HEK293T (cell line): Measurements from ENCODE around the gene UNC13C.

ENCODE experiments used
- CTCF ChIA-PET: fragments of 350-600 bp; formaldehyde crosslinking; extraction: SDS; loops from one replicate; lab custom pipeline; 2021; ENCODE audit warnings: antibody characterized with exemption, inconsistent platforms; lab: Yijun Ruan, JAX
- POLR2A ChIA-PET: fragments of 350-600 bp; formaldehyde crosslinking; extraction: SDS; loops from one replicate; lab custom pipeline; 2020; ENCODE audit warnings: antibody characterized with exemption, inconsistent platforms; lab: Yijun Ruan, JAX
- DNase-seq: peaks from one replicate; pipeline ENCODE4 v3.0.0; 2012; ENCODE audit warnings: mixed read lengths; ENCODE audit errors: extremely low spot score
- ARNT ChIP-seq: fragments of 450-650 bp; IDR thresholded peaks from 2 replicates; pipeline ENCODE4 v1.6.1; 2017; ENCODE audit warnings: mild to moderate bottlenecking
- BHLHE40 ChIP-seq: fragments of 450-650 bp; IDR thresholded peaks from 2 replicates; pipeline ENCODE4 v1.6.1; 2016; ENCODE audit warnings: mild to moderate bottlenecking, moderate library complexity, borderline replicate concordance
- CTBP1 ChIP-seq: fragments of 450-650 bp; IDR thresholded peaks from 2 replicates; pipeline ENCODE4 v1.6.1; 2016; ENCODE audit warnings: borderline replicate concordance
- ELF4 ChIP-seq: fragments of 450-650 bp; IDR thresholded peaks from 2 replicates; pipeline ENCODE4 v1.6.1; 2017; ENCODE audit warnings: antibody characterized with exemption
- FOXA1 ChIP-seq: fragments of 450-650 bp; IDR thresholded peaks from 2 replicates; pipeline ENCODE4 v1.6.1; 2016; ENCODE audit warnings: mild to moderate bottlenecking
- FOXK2 ChIP-seq: fragments of 450-650 bp; IDR thresholded peaks from 2 replicates; pipeline ENCODE4 v1.6.1; 2016; ENCODE audit warnings: mild to moderate bottlenecking
- FOXM1 ChIP-seq: fragments of 450-650 bp; IDR thresholded peaks from 2 replicates; pipeline ENCODE4 v1.6.1; 2017; ENCODE audit warnings: mild to moderate bottlenecking, borderline replicate concordance
- HDGF ChIP-seq: fragments of 450-650 bp; IDR thresholded peaks from 2 replicates; pipeline ENCODE4 v1.6.1; 2017; ENCODE audit warnings: antibody characterized with exemption, borderline replicate concordance
- L3MBTL2 ChIP-seq: fragments of 450-650 bp; conservative IDR thresholded peaks from 2 replicates; pipeline ENCODE4 v1.6.1; 2016; ENCODE audit warnings: mild to moderate bottlenecking
- LEF1 ChIP-seq: fragments of 450-650 bp; IDR thresholded peaks from 2 replicates; pipeline ENCODE4 v1.6.1; 2017; ENCODE audit warnings: mild to moderate bottlenecking, borderline replicate concordance
- NFRKB ChIP-seq: fragments of 450-650 bp; IDR thresholded peaks from 2 replicates; pipeline ENCODE4 v1.6.1; 2016; ENCODE audit warnings: mild to moderate bottlenecking, moderate library complexity
- SP1 ChIP-seq: fragments of 450-650 bp; IDR thresholded peaks from 2 replicates; pipeline ENCODE4 v1.6.1; 2017
- SUZ12 ChIP-seq: fragments of 450-650 bp; IDR thresholded peaks from 2 replicates; pipeline ENCODE4 v1.6.1; 2016; ENCODE audit warnings: mild to moderate bottlenecking
- TARDBP ChIP-seq: fragments of 450-650 bp; IDR thresholded peaks from 2 replicates; pipeline ENCODE4 v1.6.1; 2016
- ZNF384 ChIP-seq: fragments of 450-650 bp; IDR thresholded peaks from 2 replicates; pipeline ENCODE4 v1.6.1; 2016
- TF ChIP-seq, protein P1 (sequence below): fragments of 450-650 bp; IDR thresholded peaks from 2 replicates; pipeline ENCODE4 v1.6.1; 2016

Gene UNC13C

DNA sequence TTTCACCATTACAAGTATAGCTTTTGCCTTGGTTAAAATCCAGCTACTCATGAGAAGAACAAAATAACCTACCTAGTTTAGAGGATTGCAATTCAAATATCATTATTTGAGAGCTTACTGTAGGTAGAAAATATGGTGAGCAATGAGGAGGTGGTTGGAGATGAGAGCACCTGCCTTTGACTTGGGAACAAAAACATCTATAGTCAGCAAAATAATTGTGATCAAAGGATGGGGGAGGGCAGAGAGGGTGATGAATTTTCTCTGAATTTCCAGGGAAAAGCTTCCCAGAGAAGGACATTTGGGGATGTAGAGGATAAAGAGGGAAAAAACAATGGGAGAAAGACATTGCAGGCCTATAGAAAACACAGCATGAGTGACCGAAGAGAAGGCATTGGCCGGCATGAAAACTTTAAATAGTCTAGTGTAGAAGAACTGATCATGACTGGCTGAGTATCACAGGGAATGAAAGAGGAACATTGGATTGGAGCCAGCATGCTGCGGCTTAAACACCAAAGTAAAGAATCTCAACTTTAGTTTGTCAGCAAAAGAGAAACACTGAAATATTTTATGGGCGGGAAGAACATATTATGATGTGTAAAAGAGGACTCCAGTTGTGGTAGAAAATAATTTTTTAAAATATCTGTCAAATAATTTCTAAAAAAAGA is 581.3 kb downstream of the UNC13C start:
- no peak for TF ChIP-seq FOXM1
- no peak for TF ChIP-seq SUZ12
- TF ChIP-seq BHLHE40: no peak
- ChIA-PET POLR2A (no interaction called here), CTCF (no interaction called here)
- DNase-seq: no peak

DNA sequence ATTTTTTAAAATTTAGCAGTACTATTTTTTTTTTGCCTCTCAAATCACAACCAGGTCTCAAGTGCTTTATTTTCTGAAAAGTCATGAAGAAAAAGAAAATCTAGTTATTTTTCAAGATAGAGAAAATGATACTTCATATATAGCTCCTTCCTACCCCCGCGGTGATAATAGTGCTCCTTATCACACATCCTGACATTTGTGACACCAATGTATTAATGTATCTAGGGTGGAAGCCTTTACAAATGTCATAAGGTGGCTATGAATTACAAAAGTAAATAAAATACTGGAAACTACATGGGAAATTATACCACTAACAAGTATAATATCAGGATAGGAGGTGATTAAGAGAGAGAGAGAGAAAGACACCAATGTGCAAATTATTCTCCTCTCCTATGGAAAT is 582.2 kb downstream of the UNC13C start:
- TF ChIP-seq ELF4 (no peak), LEF1 (no peak), FOXA1 (no peak), FOXK2 (no peak), SP1 (no peak), ARNT (no peak), BHLHE40 (no peak), FOXM1 (no peak), L3MBTL2 (no peak), NFRKB (no peak), CTBP1 (no peak), TARDBP (no peak), SUZ12 (no peak), HDGF (no peak)
- TF ChIP-seq, protein P1, sequence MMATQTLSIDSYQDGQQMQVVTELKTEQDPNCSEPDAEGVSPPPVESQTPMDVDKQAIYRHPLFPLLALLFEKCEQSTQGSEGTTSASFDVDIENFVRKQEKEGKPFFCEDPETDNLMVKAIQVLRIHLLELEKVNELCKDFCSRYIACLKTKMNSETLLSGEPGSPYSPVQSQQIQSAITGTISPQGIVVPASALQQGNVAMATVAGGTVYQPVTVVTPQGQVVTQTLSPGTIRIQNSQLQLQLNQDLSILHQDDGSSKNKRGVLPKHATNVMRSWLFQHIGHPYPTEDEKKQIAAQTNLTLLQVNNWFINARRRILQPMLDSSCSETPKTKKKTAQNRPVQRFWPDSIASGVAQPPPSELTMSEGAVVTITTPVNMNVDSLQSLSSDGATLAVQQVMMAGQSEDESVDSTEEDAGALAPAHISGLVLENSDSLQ: no peak
- DNase-seq: no peak
- ChIA-PET CTCF (no interaction called here), POLR2A (no interaction called here)

DNA sequence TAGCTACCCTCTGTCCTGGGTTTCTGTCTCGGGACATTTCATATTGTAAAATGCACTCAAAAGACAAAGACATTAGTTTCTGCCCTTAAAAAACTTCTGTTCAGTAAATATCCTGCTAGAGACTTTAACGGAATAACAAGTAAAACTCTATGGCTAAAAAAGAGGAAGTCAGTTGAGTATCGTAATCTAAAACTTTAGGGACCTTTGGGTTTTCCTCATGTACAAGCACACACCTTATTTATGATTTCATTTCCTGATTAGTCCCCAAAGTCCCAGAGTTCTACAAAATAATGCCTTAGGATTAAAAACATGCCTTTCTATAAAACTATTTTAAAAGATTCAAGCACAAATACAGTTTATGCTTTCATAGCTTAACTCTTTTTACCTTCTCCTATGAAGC is 585.9 kb downstream of the UNC13C start:
- ChIA-PET CTCF (no interaction called here), POLR2A (no interaction called here)

DNA sequence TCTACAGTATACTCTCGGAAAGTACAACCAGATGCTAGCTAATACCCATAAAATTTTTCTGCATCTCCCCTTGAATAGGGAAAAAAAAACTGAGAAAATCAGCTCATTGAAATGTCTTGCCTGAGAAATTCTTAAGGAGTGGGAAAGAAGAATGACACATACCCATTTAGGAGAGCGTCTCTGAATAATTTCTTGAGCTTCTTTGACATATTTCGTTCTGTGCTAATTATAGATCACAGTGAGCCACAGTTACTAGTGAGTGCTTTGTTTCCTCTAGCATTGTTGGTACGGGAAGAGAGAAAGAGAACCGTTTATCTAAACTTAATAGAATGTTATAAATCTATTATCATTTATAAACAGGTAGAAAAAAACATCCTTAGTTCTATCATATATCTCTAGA is 588.4 kb downstream of the UNC13C start:
- TF ChIP-seq BHLHE40 (no peak), ARNT (no peak), FOXK2 (no peak), L3MBTL2 (no peak), SUZ12 (no peak), FOXA1 (no peak), HDGF (no peak), CTBP1 (no peak), SP1 (no peak), TARDBP (no peak), ELF4 (no peak)
- DNase-seq: no peak
- POLR2A ChIA-PET: no interaction called here
- CTCF ChIA-PET: interaction anchor here (0.6 kb wide), 1 partner anchor 542 kb away, joined by 3 read pairs; no protein-coding TSS in a partner anchor

More for the DNA sequence above, 585.9 kb downstream of the UNC13C start:
- DNase-seq: no peak
- TF ChIP-seq CTBP1 (no peak), TARDBP (no peak), FOXM1 (no peak), ARNT (no peak), HDGF (no peak), ZNF384 (no peak), SUZ12 (no peak), BHLHE40 (no peak), LEF1 (no peak), FOXK2 (no peak), SP1 (no peak), L3MBTL2 (no peak), ELF4 (no peak), NFRKB (no peak), FOXA1 (no peak)
- TF ChIP-seq, protein P1: no peak

DNA sequence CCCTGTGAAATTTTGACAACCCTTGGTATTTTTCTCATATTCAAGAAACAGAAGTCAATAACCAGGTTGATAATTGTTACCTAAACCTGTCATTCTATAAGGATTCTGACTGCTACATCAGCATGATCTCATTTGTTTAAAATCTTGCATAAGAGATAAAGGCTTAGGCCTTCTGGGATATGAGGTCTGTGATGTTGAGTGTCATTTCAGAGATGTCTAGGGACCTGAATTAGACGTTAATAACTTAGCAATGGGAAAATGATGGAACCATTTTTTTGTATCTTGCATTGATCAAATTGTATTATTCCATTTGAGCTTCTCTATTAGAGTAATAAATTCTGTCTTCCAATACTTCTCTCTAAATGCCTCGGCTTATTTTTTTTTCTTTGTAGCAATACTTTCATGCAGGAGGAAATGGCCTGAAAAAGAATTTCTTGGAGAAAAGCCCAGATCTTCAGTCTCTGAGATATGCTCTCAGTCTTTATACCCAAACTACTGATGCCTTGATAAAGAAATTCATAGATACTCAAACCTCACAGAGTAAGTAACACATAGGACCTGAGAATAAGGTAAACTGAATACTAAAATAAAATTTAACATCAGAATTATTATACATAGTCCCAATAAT is 589.3 kb downstream of the UNC13C start:
- no peak for TF ChIP-seq CTBP1
- CTCF ChIA-PET: no interaction called here
- DNase-seq: no peak
- POLR2A ChIA-PET: no interaction called here

DNA sequence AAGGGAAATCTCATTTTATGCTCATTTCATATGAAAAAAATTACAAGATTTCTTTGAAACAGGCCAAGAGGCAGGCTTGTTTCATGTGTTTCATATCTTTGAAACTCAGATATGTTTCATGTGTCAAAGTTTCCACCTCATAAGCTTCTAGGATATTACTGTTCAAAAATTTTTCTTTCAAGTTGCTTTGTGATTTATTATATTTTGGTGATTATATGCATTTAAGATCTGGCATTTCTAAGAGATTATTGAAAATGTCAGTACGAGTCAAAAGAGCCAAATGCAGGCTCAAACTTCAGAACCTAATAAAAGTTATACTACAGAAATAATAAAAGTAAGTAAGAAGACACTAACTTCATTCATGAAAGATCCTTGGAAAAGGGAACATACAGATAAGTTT is 590.1 kb downstream of the UNC13C start:
- DNase-seq: no peak
- ChIA-PET CTCF (no interaction called here), POLR2A (no interaction called here)
- TF ChIP-seq SUZ12 (no peak), L3MBTL2 (no peak), FOXK2 (no peak), HDGF (no peak), BHLHE40 (no peak), ZNF384 (no peak), FOXA1 (no peak), FOXM1 (no peak), TARDBP (no peak)
- TF ChIP-seq, protein P1: no peak
